ENCODE measurements around the gene CCSER2. TPM values are rescaled to one million over a fixed set of nuclear protein-coding genes. Genes with fewer than 3 reads are reported as not detected.

CCSER2 gene
- total RNA-seq, 1 experiment from 2014 or later: 28.9 TPM

GRCh38 chr10:84428711-84429110 is 100.3 kb downstream of the CCSER2 start:
- no peaks in the 10 kb centered on the region for H3K36me3 ChIP-seq (ENCODE audit: control insufficient read depth in 1 of 2, insufficient read depth in 2 of 2, low read length in 2 of 2)
- TF ChIP-seq, protein P1, sequence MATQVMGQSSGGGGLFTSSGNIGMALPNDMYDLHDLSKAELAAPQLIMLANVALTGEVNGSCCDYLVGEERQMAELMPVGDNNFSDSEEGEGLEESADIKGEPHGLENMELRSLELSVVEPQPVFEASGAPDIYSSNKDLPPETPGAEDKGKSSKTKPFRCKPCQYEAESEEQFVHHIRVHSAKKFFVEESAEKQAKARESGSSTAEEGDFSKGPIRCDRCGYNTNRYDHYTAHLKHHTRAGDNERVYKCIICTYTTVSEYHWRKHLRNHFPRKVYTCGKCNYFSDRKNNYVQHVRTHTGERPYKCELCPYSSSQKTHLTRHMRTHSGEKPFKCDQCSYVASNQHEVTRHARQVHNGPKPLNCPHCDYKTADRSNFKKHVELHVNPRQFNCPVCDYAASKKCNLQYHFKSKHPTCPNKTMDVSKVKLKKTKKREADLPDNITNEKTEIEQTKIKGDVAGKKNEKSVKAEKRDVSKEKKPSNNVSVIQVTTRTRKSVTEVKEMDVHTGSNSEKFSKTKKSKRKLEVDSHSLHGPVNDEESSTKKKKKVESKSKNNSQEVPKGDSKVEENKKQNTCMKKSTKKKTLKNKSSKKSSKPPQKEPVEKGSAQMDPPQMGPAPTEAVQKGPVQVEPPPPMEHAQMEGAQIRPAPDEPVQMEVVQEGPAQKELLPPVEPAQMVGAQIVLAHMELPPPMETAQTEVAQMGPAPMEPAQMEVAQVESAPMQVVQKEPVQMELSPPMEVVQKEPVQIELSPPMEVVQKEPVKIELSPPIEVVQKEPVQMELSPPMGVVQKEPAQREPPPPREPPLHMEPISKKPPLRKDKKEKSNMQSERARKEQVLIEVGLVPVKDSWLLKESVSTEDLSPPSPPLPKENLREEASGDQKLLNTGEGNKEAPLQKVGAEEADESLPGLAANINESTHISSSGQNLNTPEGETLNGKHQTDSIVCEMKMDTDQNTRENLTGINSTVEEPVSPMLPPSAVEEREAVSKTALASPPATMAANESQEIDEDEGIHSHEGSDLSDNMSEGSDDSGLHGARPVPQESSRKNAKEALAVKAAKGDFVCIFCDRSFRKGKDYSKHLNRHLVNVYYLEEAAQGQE (IDR thresholded peaks at IDR 0.05; ENCODE audit: low read depth): no peak
- H2AFZ ChIP-seq (ENCODE audit: low read depth, low read length, poor library complexity, severe bottlenecking): no peak overlapping the region
- H3K27me3 ChIP-seq (ENCODE audit: insufficient read depth, low read length): no peaks in the 10 kb centered on the region
- no peak overlapping the region for H3K4me3 ChIP-seq (replicated peaks in 1 of 2; ENCODE audit: low read depth in 1 of 2, low read length in 2 of 2)
- peaks cover 5% of the 10 kb centered on the region; the same call in 1 of the 2 replicates for H4K20me1 ChIP-seq (ENCODE audit: insufficient read depth)
- peaks cover 0 to 15% of the 10 kb centered on the region in 2 experiments; a peak in 2 of 4 replicates for H3K4me1 ChIP-seq (ENCODE audit: control insufficient read depth in 1 of 2, insufficient read depth in 2 of 2, low read length in 2 of 2)
- intact Hi-C loops (cut with micrococcal nuclease): no loop called here
- no peaks in the 10 kb centered on the region for H3K9me2 ChIP-seq (ENCODE audit: insufficient read depth)
- RAD21 ChIA-PET (ENCODE audit: low non-redundant PET in 1 of 2, low total read pairs in 2 of 2, uncharacterized antibody in 2 of 2, unreplicated experiment in 2 of 2): no interaction called here
- DNase-seq (ENCODE audit: low read depth, low spot score) (no peak), ATAC-seq (no peak)
- no TSS peak for BruUV-seq (replicated peaks)
- H3K79me2 ChIP-seq (ENCODE audit: insufficient read depth, low read length): no peaks in the 10 kb centered on the region
- no peak overlapping the region for H3K4me2 ChIP-seq (ENCODE audit: low read length)
- H3K27ac ChIP-seq (ENCODE audit: low read depth, low read length): no peak overlapping the region
- CTCF ChIA-PET: interaction anchor here (1.1 to 1.3 kb wide), 2 partner anchors 109 to 111 kb away, joined by 3 to 5 read pairs; no protein-coding TSS in a partner anchor
- no peak overlapping the region for H3K9ac ChIP-seq (ENCODE audit: low read length)
- no peaks in the 10 kb centered on the region for H3K9me3 ChIP-seq (ENCODE audit: control insufficient read depth in 1 of 2, insufficient read depth in 1 of 2, low read depth in 1 of 2, low read length in 2 of 2)
- POLR2A ChIA-PET: no interaction called here

DNA sequence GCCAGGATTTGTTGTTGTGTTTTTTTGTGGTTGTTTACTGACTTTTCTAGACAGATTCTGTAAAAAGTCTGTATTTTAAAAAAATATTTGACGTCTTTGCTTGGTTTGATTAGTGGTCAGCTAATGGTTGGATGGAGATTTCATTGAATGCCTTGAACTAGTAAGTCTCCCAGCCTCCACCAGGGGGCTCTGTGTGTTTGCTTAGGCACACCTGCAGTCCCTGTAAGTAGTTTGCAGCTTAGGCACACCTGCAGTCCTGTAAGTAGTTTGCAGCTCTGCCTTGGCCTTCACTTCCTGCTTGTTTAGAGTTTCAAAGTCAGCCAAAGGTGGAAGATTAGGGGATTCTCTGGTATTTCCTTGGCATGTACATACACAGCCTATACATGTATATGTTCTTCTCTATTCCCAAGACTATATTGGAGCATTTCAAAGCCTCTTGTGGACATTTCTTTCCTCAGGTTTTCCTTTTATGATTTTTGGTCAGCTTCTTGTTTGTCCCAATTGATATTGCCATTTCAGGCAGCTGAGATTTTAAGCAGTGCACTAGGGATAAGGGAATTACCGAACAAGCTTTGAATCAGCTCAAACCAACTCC is 101.6 kb downstream of the CCSER2 start:
- RAD21 ChIA-PET (ENCODE audit: low non-redundant PET in 1 of 2, low total read pairs in 2 of 2, uncharacterized antibody in 2 of 2, unreplicated experiment in 2 of 2): interaction anchor here (0.9 to 1.9 kb wide), 4 partner anchors 105 to 110 kb away, joined by 3 to 19 read pairs (median 10); no protein-coding TSS in a partner anchor
- intact Hi-C loops (cut with micrococcal nuclease): loop anchor here (1.0 to 10.0 kb wide), 3 partner anchors 65 to 165 kb away; no protein-coding TSS in a partner anchor
- H3K9me3 ChIP-seq (ENCODE audit: control insufficient read depth in 1 of 2, insufficient read depth in 1 of 2, low read depth in 1 of 2, low read length in 2 of 2): no peaks in the 10 kb centered on the region
- no peak overlapping the region for H3K4me2 ChIP-seq (ENCODE audit: low read length)
- DNase-seq (ENCODE audit: low read depth, low spot score) (peak; percentile 61), ATAC-seq (peak; percentile 98)
- H3K27ac ChIP-seq (ENCODE audit: low read depth, low read length): no peak overlapping the region
- H4K20me1 ChIP-seq (ENCODE audit: insufficient read depth): peaks cover 5% of the 10 kb centered on the region; the same call in 1 of the 2 replicates
- H3K9me2 ChIP-seq (ENCODE audit: insufficient read depth): no peaks in the 10 kb centered on the region
- POLR2A ChIA-PET: no interaction called here
- no peaks in the 10 kb centered on the region for H3K27me3 ChIP-seq (ENCODE audit: insufficient read depth, low read length)
- no TSS peak for BruUV-seq (replicated peaks)
- no peaks in the 10 kb centered on the region for H3K36me3 ChIP-seq (ENCODE audit: control insufficient read depth in 1 of 2, insufficient read depth in 2 of 2, low read length in 2 of 2)
- TF ChIP-seq RAD21 (IDR thresholded peaks at IDR 0.05; ENCODE audit: low read depth) (peak; percentile 84), EZH2phosphoT487 (IDR thresholded peaks at IDR 0.05; ENCODE audit: borderline replicate concordance) (no peak), POLR2A (IDR thresholded peaks at IDR 0.05; ENCODE audit: borderline replicate concordance, extremely low read depth, insufficient read depth, insufficient read length) (no peak), EZH2 (IDR thresholded peaks at IDR 0.05) (no peak), JUND (IDR thresholded peaks at IDR 0.05) (no peak)
- TF ChIP-seq, protein P2, sequence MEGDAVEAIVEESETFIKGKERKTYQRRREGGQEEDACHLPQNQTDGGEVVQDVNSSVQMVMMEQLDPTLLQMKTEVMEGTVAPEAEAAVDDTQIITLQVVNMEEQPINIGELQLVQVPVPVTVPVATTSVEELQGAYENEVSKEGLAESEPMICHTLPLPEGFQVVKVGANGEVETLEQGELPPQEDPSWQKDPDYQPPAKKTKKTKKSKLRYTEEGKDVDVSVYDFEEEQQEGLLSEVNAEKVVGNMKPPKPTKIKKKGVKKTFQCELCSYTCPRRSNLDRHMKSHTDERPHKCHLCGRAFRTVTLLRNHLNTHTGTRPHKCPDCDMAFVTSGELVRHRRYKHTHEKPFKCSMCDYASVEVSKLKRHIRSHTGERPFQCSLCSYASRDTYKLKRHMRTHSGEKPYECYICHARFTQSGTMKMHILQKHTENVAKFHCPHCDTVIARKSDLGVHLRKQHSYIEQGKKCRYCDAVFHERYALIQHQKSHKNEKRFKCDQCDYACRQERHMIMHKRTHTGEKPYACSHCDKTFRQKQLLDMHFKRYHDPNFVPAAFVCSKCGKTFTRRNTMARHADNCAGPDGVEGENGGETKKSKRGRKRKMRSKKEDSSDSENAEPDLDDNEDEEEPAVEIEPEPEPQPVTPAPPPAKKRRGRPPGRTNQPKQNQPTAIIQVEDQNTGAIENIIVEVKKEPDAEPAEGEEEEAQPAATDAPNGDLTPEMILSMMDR (IDR thresholded peaks at IDR 0.05 in 2 of 3, conservative IDR thresholded peaks at IDR 0.05 in 1 of 3; ENCODE audit: borderline replicate concordance in 1 of 3, insufficient read depth in 1 of 3, low read depth in 2 of 3, low read length in 2 of 3): peak; percentile 78 to 92 (median 90)
- H2AFZ ChIP-seq (ENCODE audit: low read depth, low read length, poor library complexity, severe bottlenecking): no peak overlapping the region
- H3K4me3 ChIP-seq (replicated peaks in 1 of 2; ENCODE audit: low read depth in 1 of 2, low read length in 2 of 2): no peak overlapping the region
- H3K4me1 ChIP-seq (ENCODE audit: control insufficient read depth in 1 of 2, insufficient read depth in 2 of 2, low read length in 2 of 2): peaks cover 0 to 6% of the 10 kb centered on the region in 2 experiments; a peak in 2 of 4 replicates
- CTCF ChIA-PET: interaction anchor here (0.6 to 3.7 kb wide), 22 partner anchors 9 to 552 kb away, joined by 3 to 53 read pairs (median 4); no protein-coding TSS in a partner anchor
- H3K9ac ChIP-seq (ENCODE audit: low read length): no peak overlapping the region
- H3K79me2 ChIP-seq (ENCODE audit: insufficient read depth, low read length): no peaks in the 10 kb centered on the region
